Measurements from ENCODE around the gene C20orf204. TPM values are rescaled to one million over a fixed set of nuclear protein-coding genes. Genes with fewer than 3 reads are reported as not detected.
"Not testable (repeated sequence)": the region's sequence is repeated elsewhere in the genome, so short reads cannot be mapped to it uniquely, and the experiment has no call there.

C20orf204 gene
- total RNA-seq, 2 donors from 2014 or later: 0.52 to 3.0 TPM

DNA sequence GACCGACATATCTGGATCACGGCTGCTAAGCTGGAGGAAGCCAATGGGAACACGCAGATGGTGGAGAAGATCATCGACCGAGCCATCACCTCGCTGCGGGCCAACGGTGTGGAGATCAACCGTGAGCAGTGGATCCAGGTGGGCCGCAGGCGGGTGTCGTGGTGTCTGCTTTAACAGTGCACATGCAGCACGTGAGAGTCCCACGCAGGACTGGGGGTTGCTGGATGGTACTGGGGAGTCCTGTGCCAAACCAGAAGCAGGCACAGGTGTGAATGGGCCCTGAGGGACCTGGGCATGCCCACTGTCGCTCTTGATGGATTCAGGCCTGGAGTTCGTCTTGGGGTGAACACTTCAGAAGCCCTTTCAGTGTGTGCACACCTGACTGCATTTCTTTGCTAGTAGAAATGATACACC, 24.6 kb upstream of the C20orf204 start:
- no peaks in the 10 kb centered on the region for H3K9me3 ChIP-seq
- peaks cover 13 to 34% of the 10 kb centered on the region in 2 donors for H3K36me3 ChIP-seq (replicated peaks in 1 of 2; ENCODE audit: insufficient read depth in 1 of 2, low read depth in 2 of 2)
- H3K27me3 ChIP-seq: no peaks in the 10 kb centered on the region
- TF ChIP-seq, protein P1, sequence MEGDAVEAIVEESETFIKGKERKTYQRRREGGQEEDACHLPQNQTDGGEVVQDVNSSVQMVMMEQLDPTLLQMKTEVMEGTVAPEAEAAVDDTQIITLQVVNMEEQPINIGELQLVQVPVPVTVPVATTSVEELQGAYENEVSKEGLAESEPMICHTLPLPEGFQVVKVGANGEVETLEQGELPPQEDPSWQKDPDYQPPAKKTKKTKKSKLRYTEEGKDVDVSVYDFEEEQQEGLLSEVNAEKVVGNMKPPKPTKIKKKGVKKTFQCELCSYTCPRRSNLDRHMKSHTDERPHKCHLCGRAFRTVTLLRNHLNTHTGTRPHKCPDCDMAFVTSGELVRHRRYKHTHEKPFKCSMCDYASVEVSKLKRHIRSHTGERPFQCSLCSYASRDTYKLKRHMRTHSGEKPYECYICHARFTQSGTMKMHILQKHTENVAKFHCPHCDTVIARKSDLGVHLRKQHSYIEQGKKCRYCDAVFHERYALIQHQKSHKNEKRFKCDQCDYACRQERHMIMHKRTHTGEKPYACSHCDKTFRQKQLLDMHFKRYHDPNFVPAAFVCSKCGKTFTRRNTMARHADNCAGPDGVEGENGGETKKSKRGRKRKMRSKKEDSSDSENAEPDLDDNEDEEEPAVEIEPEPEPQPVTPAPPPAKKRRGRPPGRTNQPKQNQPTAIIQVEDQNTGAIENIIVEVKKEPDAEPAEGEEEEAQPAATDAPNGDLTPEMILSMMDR (IDR thresholded peaks at IDR 0.05): no peak
- no peak for TF ChIP-seq POLR2A (IDR thresholded peaks at IDR 0.05)
- H3K27ac ChIP-seq: no peak overlapping the region
- ATAC-seq (no peak), DNase-seq (no peak)
- H3K4me3 ChIP-seq: no peak overlapping the region
- intact Hi-C loops (cut with DNase I): no loop called here
- H3K4me1 ChIP-seq: no peaks in the 10 kb centered on the region
- 96 to 100% methylated on average over 8 to 16 of the region's 16 CpGs for WGBS, 2 donors

DNA sequence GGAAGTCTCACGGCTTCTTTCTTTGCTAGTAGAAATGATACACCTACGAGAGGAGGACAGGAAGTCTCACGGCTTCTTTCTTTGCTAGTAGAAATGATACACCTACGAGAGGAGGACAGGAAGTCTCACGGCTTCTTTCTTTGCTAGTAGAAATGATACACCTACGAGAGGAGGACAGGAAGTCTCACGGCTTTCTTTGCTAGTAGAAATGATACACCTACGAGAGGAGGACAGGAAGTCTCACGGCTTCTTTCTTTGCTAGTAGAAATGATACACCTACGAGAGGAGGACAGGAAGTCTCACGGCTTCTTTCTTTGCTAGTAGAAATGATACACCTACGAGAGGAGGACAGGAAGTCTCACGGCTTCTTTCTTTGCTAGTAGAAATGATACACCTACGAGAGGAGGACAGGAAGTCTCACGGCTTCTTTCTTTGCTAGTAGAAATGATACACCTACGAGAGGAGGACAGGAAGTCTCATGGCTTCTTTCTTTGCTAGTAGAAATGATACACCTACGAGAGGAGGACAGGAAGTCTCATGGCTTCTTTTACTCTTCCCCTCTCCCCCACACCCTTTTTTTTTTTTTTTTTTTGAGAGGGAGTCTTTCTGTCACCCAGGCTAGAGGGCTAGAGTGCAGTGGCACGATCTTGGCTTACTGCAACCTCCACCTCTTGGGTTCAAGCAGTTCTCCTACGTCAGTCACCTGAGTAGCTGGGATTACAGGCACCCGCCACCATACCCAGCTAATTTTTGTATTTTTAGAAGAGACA, 23.4 kb upstream of the C20orf204 start:
- H3K4me1 ChIP-seq; H3K27me3 ChIP-seq; H3K9me3 ChIP-seq; ATAC-seq; intact Hi-C loops (cut with DNase I); H3K4me3 ChIP-seq; DNase-seq; H3K27ac ChIP-seq: not testable (repeated sequence)
- peaks cover 13 to 40% of the 10 kb centered on the region in 2 donors for H3K36me3 ChIP-seq (replicated peaks in 1 of 2; ENCODE audit: insufficient read depth in 1 of 2, low read depth in 2 of 2)
- 76 to 81% methylated on average over 6 to 10 of the region's 20 CpGs for WGBS, 2 donors

- no peaks in the 10 kb centered on the region for H3K9me3 ChIP-seq
- ATAC-seq (no peak), DNase-seq (no peak)
- intact Hi-C loops (cut with DNase I): no loop called here
- H3K27ac ChIP-seq: no peak overlapping the region
- no peaks in the 10 kb centered on the region for H3K27me3 ChIP-seq
- H3K36me3 ChIP-seq (replicated peaks in 1 of 2; ENCODE audit: insufficient read depth in 1 of 2, low read depth in 2 of 2): peaks cover 8 to 48% of the 10 kb centered on the region in 2 donors
- TF ChIP-seq, protein P1 (IDR thresholded peaks at IDR 0.05): no peak
- TF ChIP-seq POLR2A (IDR thresholded peaks at IDR 0.05): no peak
- WGBS, 2 donors: 81 to 89% methylated on average over 2 of the region's 2 CpGs
- H3K4me1 ChIP-seq: no peaks in the 10 kb centered on the region
- H3K4me3 ChIP-seq: no peak overlapping the region
Measured at GRCh38 chr20:64015635-64016034, 20.3 kb upstream of the C20orf204 start.

DNA sequence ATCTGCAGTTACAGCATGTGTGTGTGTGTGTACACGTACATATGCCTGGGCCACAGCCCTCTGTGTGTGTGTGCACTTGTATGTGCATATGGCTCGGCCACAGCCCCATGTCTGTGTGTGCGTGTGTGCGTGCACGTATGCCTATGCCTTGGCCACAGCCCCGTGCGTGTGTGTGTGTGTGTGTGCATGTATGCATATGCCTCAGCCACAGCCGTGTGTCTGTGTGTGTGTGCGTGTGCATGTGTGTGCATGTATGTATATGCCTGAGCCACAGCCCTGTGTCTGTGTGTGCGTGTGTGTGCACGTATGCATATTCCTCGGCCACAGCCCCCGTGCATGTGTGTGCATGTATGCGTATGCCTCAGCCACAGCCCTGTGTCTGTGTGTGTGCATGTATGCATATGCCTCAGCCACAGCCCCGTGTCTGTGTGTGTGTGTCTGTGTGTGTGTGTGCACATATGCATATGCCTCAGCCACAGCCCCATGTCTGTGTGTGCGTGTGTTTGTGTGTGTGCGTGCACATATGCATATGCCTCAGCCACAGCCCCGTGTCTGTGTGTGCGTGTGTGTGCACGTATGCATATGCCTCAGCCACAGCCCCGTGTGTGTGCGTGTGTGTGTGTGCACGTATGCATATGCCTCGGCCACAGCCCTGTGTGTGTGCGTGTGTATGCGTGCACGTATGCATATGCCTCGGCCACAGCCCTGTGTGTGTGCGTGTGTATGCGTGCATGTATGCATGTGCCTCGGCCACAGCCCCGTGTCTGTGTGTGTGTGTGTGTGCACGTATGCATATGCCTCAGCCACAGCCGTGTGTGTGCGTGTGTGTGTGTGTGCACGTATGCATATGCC, 14.6 kb upstream of the C20orf204 start:
- DNase-seq: no peak
- H3K4me3 ChIP-seq: no peak overlapping the region
- no peak overlapping the region for H3K27ac ChIP-seq
- no peaks in the 10 kb centered on the region for H3K9me3 ChIP-seq
- peaks cover 23% of the 10 kb centered on the region for H3K4me1 ChIP-seq
- TF ChIP-seq POLR2A (IDR thresholded peaks at IDR 0.05): no peak
- TF ChIP-seq, protein P1 (IDR thresholded peaks at IDR 0.05): no peak
- intact Hi-C loops (cut with DNase I): no loop called here
- no peak for ATAC-seq
- no peaks in the 10 kb centered on the region for H3K27me3 ChIP-seq
- H3K36me3 ChIP-seq (replicated peaks in 1 of 2; ENCODE audit: insufficient read depth in 1 of 2, low read depth in 2 of 2): peaks cover 0 to 46% of the 10 kb centered on the region in 2 donors
- WGBS, 2 donors: 89 to 91% methylated on average over 32 to 36 of the region's 36 CpGs

- Histone ChIP-seq H3K4me1 (peaks cover 23% of the 10 kb centered on the region), H3K4me3 (no peak overlapping the region), H3K27ac (no peak overlapping the region), H3K27me3 (no peaks in the 10 kb centered on the region), H3K9me3 (no peaks in the 10 kb centered on the region), H3K36me3 (replicated peaks in 1 of 2; ENCODE audit: insufficient read depth in 1 of 2, low read depth in 2 of 2) (peaks cover 10 to 49% of the 10 kb centered on the region in 2 donors)
- ATAC-seq: no peak
- 92 to 96% methylated on average over 14 to 17 of the region's 17 CpGs for WGBS, 2 donors
- DNase-seq: no peak
- intact Hi-C loops (cut with DNase I): no loop called here
- TF ChIP-seq, protein P1 (IDR thresholded peaks at IDR 0.05): no peak
- TF ChIP-seq POLR2A (IDR thresholded peaks at IDR 0.05): no peak
Measured at GRCh38 chr20:64022671-64023360, 13.2 kb upstream of the C20orf204 start.
